Prostate gland (tissue), 2 donors: ENCODE results near the gene KIDINS220.

Experiments
- POLR2AphosphoS5 ChIP-seq: sonication (generic); formaldehyde crosslinking; IDR thresholded peaks from one replicate; pipeline ENCODE4 v1.6.1; 2017; ENCODE audit warnings: antibody characterized with exemption
- TF ChIP-seq, protein P1 (sequence below), 4 experiments: fragments of 200-600 bp in 2 of 4; fragments of 450-650 bp in 2 of 4; sonication (generic) in 2 of 4; IDR thresholded peaks; 1 replicate in 3 of 4; 2 replicates in 1 of 4; pipeline ENCODE4 v1.5.1; 2016 to 2019; ENCODE audit warnings: antibody characterized with exemption in 4 of 4, mild to moderate bottlenecking in 2 of 4, moderate library complexity in 2 of 4

DNA sequence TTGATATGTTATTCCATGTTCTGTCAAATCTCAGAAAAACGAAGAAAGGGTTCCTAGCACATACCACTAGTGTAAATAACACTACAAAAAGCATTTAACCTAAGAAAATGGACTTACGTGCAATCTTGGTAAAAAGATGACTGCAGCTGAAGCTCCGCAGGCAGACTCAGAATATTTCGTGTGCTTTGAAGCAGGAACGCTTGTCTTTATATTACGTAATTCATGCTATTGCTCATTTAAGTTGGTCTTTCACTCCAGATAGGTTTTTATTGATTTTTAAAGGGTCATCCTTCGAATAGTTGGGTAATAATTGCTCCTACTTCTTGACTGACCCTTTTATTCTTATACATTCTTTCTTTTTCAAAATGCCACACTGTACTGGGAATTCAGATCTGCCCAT, 111.6 kb downstream of the KIDINS220 start:
- TF ChIP-seq, protein P1, sequence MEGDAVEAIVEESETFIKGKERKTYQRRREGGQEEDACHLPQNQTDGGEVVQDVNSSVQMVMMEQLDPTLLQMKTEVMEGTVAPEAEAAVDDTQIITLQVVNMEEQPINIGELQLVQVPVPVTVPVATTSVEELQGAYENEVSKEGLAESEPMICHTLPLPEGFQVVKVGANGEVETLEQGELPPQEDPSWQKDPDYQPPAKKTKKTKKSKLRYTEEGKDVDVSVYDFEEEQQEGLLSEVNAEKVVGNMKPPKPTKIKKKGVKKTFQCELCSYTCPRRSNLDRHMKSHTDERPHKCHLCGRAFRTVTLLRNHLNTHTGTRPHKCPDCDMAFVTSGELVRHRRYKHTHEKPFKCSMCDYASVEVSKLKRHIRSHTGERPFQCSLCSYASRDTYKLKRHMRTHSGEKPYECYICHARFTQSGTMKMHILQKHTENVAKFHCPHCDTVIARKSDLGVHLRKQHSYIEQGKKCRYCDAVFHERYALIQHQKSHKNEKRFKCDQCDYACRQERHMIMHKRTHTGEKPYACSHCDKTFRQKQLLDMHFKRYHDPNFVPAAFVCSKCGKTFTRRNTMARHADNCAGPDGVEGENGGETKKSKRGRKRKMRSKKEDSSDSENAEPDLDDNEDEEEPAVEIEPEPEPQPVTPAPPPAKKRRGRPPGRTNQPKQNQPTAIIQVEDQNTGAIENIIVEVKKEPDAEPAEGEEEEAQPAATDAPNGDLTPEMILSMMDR (IDR thresholded peaks at IDR 0.05): no peak
- no peak for TF ChIP-seq POLR2AphosphoS5
